Inflammatory macrophage (primary cell): Measurements from ENCODE around the gene ERGIC2.
A peak's percentile ranks its signal among the peaks of the same experiment; 100 is the strongest.

Source experiments
- DNase-seq, 2 donors: peaks; one replicate each; pipeline ENCODE4 v3.0.0-alpha.2; 2020 to 2022

The ERGIC2 gene

DNA sequence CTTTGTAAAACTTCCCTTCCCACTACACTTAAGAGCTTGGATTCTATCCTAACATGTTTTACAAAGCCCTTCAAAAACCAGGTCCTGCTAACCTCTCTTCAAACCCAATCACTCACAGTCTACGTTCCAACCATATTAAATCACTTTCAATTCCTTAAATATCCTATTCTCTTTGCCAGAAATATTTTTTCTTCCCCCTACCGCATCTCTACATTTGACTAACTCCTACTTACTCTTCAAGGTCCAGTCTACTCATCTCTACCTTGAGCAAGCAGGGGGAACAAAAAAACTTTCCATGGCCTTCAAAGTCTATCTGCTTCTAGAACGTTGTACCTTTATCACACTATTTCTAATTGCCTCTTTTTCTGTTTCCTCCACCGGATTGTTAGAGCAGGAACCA, 6.1 kb downstream of the ERGIC2 start:
- no peak for DNase-seq

DNA sequence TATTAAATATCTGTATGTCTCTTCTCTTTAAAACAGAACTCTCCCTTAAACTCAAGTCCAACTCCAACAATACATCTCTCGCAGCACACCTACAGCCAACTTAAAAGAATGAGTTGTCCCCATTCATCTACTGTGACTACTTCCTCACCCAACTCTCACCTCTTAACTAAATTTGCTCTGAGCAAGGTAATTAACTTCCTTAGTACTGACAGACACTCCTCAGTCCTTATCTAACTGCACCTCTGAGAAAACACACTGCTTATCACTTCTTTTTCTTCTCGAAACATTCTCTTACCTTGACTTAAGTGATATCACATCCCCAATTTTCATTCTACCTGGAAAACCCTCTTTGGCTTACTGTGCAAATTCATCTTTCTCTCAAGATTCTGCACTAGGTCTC, 7.0 kb downstream of the ERGIC2 start:
- DNase-seq = no peak

DNA sequence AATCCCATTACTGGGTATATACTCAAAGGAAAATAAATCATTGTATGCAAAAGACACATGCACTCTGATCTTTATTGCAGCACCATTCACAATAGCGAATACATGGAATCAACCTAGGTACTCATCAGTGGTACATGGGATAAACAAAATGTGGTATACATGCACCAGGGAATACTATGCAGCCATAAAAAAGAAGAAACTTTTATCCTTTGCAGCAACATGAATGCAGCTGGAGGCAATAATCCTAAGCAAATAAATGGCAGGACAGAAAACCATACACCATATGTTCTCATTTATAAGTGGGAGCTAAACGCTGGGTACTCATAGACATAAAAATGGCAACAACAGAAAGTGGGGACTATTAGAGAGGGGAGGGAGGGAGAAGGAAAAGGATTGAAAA, 15.9 kb downstream of the ERGIC2 start:
- DNase-seq = no peak

- no peak for DNase-seq
Measured at GRCh38 chr12:29354954-29355353, 26.0 kb downstream of the ERGIC2 start.

DNA sequence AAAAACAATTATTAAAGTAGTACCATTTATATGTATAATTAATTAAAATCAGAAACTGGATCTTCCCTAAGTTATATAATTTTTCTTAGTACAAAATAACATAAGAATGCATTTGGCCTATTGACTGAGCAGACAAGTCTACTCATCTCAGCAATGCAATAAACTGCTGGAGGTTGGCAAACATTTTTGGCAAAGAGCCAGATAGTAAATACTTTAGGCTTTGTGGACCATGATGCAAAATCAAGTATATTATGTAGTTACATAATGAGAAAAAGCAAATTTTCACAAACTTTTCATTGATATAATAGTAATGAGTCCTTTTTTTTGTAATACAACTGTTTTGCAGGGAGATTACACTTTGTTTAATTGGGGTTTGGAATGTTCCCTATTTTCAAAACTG, 30.9 kb downstream of the ERGIC2 start:
- no peak for DNase-seq

- DNase-seq = peak in 1 of 2 donors; percentile 2
Measured at GRCh38 chr12:29346769-29347421, 34.1 kb downstream of the ERGIC2 start.

DNA sequence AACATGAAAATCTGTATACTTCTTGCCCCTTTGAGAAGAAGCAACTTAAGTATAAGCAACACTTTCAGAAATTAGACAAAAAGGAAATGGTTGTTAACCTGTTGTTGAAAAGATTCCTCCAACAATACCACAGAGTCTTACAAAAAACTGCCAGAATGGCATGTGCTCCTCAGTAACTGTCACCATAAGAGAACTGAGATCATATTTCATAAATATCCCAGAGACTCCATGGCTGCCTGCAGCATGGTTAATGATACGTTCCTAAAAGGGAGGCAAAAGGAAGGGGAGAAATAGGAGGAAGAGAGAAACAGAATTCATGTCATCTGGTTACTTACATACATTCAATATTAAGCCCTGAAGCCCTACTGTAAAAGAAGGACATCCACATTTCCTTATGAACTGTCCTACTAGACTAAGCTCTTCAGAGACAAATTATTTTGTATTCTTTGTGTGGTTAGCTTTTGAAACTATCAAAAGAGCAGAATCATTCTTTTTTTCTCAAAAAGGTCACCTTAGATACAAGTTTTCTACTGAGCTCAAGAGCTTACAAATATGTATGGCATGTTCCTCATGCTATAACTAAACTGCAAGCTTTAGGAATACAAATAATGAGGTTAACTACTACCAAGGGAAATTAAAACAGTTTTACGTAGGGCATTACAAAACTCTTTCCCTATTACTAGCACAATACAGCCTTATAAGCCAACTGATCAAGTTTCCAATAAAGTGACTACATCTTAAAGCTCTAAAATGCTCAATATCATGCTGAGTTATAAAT, 37.8 kb downstream of the ERGIC2 start:
- DNase-seq = peak in 1 of 2 donors; percentile 1

DNA sequence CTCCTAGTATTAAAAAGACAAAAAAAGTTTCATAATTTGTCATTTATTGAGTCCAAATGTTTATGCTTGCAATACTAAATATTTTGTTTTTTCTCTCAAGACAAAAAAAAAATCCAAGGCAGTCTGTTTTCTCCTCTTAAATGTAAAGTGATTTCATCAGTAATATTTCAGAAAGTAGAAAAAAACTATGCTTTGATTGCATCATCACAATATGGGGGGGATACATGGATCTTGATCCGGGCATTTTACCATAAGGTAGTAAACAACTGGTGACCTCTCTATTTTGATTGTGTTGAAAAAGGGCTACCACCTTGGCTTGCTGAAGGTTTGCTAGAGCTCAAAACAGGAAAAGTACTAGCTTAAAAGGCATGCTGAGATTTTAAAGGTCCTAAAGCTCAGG, 43.6 kb downstream of the ERGIC2 start:
- DNase-seq = no peak

DNA sequence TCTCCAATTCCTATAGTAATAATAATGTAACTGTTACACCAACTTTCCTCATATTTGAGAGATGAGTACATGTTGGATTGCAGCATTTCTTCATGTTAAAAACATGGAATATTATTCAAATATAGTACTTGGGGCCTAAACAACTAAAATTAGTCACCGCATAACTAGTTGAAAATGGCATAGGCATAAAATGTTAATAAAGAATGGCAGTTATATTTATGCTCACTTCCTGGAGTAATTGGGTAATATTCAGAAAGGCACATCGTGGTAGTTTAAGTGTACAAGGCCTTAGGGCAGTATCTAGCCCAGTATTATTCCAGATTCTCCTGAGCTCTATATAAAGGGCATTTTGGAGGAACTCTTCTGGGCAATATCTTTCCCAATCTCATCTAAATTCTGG, 46.0 kb downstream of the ERGIC2 start:
- DNase-seq = peak in 1 of 2 donors; percentile 1

DNA sequence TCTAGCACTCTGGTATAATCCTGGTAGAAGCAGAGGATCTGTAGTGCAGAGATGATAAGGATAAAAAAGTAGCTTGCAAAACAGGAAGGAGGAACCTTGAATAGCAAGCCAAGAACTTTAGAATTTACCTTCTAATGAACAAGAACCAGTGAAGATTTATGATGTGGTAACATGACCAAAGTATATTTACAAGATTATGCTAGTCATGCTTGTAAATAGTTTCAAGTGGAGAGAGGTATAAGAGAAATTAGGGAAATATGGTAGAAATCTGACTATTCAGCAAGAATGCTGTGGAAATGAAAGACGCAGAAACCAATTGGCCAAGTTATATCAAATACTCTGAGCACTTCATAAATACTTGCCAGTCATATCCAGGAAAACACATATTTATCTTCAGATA, 47.8 kb downstream of the ERGIC2 start:
- DNase-seq = no peak

DNA sequence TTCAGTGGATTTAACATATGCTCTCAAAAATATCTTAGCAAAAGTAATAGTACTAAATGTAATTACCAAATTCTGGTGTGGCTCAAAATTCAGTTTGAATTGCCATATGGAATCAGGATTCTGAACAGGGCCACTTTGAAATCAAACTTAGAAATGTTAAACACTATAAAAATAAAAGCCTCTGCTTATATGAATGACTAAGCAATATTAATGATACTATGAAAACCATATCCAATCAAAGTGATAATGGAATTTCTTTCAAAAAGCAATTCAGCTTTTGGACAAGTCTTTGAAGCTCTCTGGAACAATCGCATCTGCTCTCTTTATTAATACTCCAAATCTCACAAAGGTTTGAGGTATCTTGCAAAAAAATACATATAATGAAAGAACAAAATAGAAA, 51.6 kb downstream of the ERGIC2 start:
- peak in 1 of 2 donors; percentile 1 for DNase-seq

GRCh38 chr12:29322157-29322556, 58.8 kb downstream of the ERGIC2 start:
- DNase-seq = no peak

GRCh38 chr12:29320295-29321085, 60.5 kb downstream of the ERGIC2 start:
- DNase-seq = no peak

DNA sequence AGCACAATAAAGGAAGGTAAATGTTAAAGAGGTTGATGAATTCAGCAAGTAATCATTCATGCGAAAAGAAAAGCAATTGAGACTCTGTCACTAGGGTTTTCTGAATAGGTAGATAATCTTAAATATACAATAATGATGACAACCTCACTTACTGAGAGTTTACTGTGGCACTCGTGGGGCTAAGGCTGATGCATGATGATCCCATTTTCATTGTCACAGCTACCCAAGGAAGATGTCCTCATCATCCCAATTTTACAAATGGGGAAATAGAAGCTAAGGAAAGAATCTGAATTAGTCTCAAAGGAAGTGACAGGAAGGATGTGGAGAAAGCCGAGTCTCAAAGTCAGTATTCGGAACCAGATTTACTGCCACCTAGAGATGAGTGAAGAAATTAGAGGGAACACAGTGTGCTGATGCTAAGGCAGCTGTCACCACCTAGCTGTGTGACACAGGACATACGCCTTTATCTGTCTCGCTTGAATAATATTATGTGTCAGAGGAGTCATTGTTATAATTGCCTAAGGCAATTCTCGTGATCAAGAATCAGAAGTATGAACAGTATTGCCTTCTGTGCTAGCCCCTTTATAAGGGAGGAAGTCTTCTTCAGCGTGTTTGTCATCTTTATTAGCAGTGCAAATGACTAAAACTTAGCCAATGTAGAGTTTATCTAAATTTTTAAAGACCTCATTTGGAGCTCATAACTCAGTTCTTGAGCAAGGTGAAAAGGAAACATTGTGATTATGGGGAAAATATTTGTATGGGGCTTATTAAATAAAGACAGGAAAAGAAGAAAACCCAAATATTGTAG, 63.2 kb downstream of the ERGIC2 start:
- DNase-seq = peak; percentile 88 to 89

GRCh38 chr12:29316752-29317151, 64.2 kb downstream of the ERGIC2 start:
- DNase-seq = no peak

DNA sequence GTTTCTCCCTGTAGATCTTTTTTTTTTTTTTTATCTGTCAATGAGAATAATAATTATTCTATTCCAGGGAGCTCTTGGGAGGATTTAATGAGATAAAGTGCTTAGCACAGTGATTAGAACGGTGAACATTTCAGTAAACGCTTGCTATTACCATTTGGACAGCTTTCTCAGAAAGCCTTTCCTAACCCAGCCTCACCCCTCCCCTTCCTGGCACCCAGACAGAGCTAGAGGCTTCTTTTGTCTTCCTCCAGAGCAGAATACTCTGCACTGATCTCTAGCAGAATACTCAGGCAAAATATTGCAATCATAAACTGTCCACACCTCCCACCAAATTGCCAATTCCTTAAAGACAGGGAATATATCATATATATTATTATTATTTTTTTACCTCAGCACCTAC, 66.6 kb downstream of the ERGIC2 start:
- no peak for DNase-seq

- no peak for DNase-seq
Measured at GRCh38 chr12:29310899-29311298, 70.1 kb downstream of the ERGIC2 start.

DNA sequence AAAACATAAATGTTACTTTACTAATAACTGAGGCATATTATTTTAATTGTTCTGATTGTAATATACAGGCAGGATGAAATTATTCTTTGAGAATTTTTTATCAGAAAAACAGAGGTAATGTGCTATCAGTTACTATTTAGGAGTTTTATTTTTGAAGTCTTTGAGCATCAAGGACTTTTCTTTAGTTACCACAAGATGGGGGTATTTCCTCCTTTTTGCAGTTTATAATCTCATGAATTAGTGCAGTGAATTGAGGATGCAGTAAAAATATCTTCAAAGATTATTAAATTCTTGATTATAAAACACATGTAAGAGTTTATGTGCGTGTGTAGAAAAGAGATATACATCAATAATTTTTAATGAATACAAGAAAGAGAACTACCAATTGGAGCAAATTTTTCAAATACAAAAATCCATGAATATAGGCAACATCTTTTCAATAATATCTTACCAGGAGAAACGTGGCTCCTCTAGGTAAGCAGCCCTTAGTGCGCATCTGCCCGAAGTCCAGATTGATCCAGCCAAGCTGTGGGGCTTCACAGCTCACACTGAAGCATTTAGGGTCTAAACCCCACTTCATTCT, 71.6 kb downstream of the ERGIC2 start:
- DNase-seq = peak in 1 of 2 donors; percentile 16

DNA sequence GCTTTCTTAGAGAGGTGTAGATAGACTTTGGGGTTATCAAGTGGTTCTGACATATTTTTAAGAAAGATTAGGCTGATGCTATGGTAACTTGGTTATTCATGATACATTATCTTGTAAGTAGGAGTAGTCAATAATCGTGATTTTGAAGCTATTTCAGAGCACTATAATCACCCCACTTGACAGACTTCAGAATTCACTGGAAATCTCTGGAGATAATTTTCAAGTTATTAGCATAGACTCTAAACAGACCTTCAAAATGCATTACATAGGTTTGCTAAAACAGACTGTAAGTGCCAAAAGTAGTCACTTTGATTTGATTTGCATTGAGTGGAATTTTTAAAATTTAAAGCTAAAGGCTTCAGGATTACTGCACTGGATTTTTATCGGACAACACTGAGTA, 74.3 kb downstream of the ERGIC2 start:
- no peak for DNase-seq

DNA sequence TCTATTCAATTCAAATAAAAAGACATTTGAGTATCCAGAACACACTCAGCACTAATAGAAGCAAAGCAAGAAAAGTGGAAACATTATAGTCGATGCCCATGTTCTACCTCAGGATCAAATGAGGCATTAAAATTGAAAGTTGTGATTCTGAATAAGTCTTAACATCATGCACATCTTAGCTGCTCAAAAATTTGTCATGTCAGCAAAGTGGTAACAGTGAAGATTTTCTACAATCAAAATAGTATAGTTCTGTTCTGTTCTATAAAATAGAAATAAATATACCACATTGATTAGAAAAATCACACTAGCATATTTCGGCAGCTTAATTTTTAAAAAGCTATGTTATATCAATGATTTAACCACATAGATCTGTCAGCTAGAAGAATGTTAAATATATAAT, 74.7 kb downstream of the ERGIC2 start:
- no peak for DNase-seq

GRCh38 chr12:29304388-29304787, 76.6 kb downstream of the ERGIC2 start:
- no peak for DNase-seq

GRCh38 chr12:29301114-29301513, 79.9 kb downstream of the ERGIC2 start:
- no peak for DNase-seq
